Gastroesophageal sphincter (tissue), 4 donors: ENCODE data around the gene TCF4. TPM values are rescaled to one million over a fixed set of nuclear protein-coding genes. Genes with fewer than 3 reads are reported as not detected.

ENCODE experiments used
- ATAC-seq: fragments of 150-250 bp; one replicate; pipeline ENCODE4 v1.9.1; 2016; ENCODE audit warnings: mild to moderate bottlenecking, moderate library complexity
- H3K27ac ChIP-seq, 4 donors: fragments of 200-600 bp; sonication (generic) in 3 of 4; 1 replicate in 3 of 4; 2 replicates in 1 of 4; pipeline ENCODE4 v1.5.1; 2016 to 2019
- H3K27me3 ChIP-seq: fragments of 200-600 bp; sonication (generic); one replicate; pipeline ENCODE4 v1.5.1; 2019
- H3K36me3 ChIP-seq, 2 donors: fragments of 200-600 bp; sonication (generic); one replicate each; pipeline ENCODE4 v1.5.1; 2019; ENCODE audit warnings: control low read depth in 1 of 2
- H3K4me1 ChIP-seq, 3 donors: fragments of 200-600 bp; sonication (generic); 1 replicate in 2 of 3; 2 replicates in 1 of 3; pipeline ENCODE4 v1.5.1; 2016 to 2019; ENCODE audit warnings: control low read depth in 2 of 3
- H3K4me3 ChIP-seq, 2 donors: fragments of 200-600 bp; sonication (generic); one replicate each; pipeline ENCODE4 v1.5.1; 2019; ENCODE audit warnings: mild to moderate bottlenecking in 1 of 2, moderate library complexity in 1 of 2
- H3K9me3 ChIP-seq, 3 donors: fragments of 200-600 bp; sonication (generic); one replicate each; pipeline ENCODE4 v1.5.1; 2017 to 2019; ENCODE audit warnings: control low read depth in 2 of 3
- EP300 ChIP-seq: sonication (generic); formaldehyde crosslinking; IDR thresholded peaks from one replicate; pipeline ENCODE4 v1.6.1; 2017; ENCODE audit warnings: antibody characterized with exemption, mild to moderate bottlenecking
- POLR2A ChIP-seq, 2 donors: fragments of 450-650 bp; IDR thresholded peaks; one replicate each; pipeline ENCODE4 v1.6.1; 2017; ENCODE audit warnings: antibody characterized with exemption in 2 of 2, mild to moderate bottlenecking in 2 of 2, moderate library complexity in 1 of 2
- POLR2AphosphoS5 ChIP-seq: sonication (generic); formaldehyde crosslinking; IDR thresholded peaks from one replicate; pipeline ENCODE4 v1.6.1; 2017; ENCODE audit warnings: antibody characterized with exemption
- whole genome bisulfite sequencing, 2 donors: methylation state at CpG; one replicate each; pipeline ENCODE4 v1.1.5; 2018; ENCODE audit warnings: low coverage in 1 of 2; 5-methylcytosine and 5-hydroxymethylcytosine counted together
- total RNA-seq, 4 donors: library from RNA; depleted of rRNA; stranded (reverse); fragments of >200 nt; gene quantifications; one replicate each; pipeline ENCODE4 v1.1.0, GENCODE V29; 2016
- TF ChIP-seq, protein P1 (sequence below), 4 experiments: fragments of 200-600 bp in 2 of 4; fragments of 450-650 bp in 2 of 4; sonication (generic) in 1 of 4; IDR thresholded peaks; one replicate each; pipeline ENCODE4 v1.5.1; 2017 to 2019; ENCODE audit warnings: antibody characterized with exemption in 4 of 4, mild to moderate bottlenecking in 2 of 4, moderate library complexity in 2 of 4

The TCF4 gene
- total RNA-seq, 4 donors from 2014 or later, result 64.1 to 87.6 (median 76.2) TPM

DNA sequence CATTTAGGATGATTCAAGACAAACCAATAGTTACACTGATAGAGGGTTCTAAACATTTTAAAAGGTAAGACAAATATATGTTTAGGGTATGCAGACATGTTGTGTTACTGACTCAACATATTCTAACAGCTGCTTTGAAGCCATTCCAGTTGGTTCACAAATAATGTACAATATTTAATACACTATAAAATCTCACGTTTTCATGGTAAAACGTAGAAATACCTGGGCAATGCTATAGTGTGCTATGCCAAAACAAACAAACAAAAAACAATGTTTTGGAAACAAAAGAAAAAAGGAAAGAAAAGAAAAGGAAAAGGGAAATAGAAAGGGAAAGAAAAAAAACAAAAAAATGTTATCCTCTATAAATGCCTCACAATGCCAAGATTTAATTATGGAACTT lies 277.1 kb downstream of the TCF4 start:
- TF ChIP-seq, protein P1, sequence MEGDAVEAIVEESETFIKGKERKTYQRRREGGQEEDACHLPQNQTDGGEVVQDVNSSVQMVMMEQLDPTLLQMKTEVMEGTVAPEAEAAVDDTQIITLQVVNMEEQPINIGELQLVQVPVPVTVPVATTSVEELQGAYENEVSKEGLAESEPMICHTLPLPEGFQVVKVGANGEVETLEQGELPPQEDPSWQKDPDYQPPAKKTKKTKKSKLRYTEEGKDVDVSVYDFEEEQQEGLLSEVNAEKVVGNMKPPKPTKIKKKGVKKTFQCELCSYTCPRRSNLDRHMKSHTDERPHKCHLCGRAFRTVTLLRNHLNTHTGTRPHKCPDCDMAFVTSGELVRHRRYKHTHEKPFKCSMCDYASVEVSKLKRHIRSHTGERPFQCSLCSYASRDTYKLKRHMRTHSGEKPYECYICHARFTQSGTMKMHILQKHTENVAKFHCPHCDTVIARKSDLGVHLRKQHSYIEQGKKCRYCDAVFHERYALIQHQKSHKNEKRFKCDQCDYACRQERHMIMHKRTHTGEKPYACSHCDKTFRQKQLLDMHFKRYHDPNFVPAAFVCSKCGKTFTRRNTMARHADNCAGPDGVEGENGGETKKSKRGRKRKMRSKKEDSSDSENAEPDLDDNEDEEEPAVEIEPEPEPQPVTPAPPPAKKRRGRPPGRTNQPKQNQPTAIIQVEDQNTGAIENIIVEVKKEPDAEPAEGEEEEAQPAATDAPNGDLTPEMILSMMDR (IDR thresholded peaks at IDR 0.05), result no peak
- TF ChIP-seq POLR2A (IDR thresholded peaks at IDR 0.05), result no peak
- TF ChIP-seq POLR2AphosphoS5, result no peak
- no peak for TF ChIP-seq EP300
- 72 to 80% methylated on average over 1 to 2 of the region's 2 CpGs for WGBS, 2 donors
- Histone ChIP-seq H3K36me3 (no peaks in the 10 kb centered on the region), H3K9me3 (no peaks in the 10 kb centered on the region), H3K27me3 (no peaks in the 10 kb centered on the region), H3K27ac (no peak overlapping the region), H3K4me1 (peaks cover 0 to 59% (median 0%) of the 10 kb centered on the region in 3 donors), H3K4me3 (no peak overlapping the region)
- ATAC-seq, result no peak

DNA sequence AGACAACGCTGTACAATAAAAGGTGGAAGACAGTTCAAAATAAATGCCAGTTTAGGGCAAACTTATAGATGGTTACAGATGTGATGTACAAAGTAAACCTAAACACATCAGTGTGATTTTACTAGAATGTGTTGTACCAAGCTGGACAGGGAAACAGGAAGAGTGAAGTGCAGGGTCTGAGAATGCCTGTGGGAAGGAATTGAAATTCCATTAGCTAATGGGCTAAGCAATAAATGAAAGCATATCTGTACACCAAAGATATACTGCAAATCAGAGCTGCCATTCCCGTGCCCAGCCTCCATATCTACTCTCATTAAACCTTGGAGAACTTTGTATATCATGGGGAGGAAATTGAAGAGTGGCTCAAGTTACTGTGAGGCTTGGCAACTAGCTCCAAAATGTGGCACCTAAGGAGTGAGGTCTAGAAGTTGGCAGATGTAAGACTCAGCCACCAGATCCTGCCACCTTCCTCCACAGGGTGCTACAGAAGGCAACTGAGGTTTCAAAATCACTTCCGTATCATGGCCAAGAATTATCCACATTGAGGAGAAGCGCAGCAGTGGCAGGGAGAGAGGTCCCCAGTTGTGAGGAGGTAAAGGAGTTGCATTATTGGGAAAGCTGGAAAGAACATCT lies 277.8 kb downstream of the TCF4 start:
- Histone ChIP-seq H3K9me3 (no peaks in the 10 kb centered on the region), H3K4me1 (peaks cover 0 to 52% (median 0%) of the 10 kb centered on the region in 3 donors), H3K4me3 (no peak overlapping the region), H3K27ac (no peak overlapping the region), H3K36me3 (no peaks in the 10 kb centered on the region), H3K27me3 (no peaks in the 10 kb centered on the region)
- no peak for ATAC-seq
- WGBS, 2 donors, result 89 to 90% methylated on average over 4 of the region's 4 CpGs
- TF ChIP-seq POLR2AphosphoS5 (no peak), EP300 (no peak), POLR2A (IDR thresholded peaks at IDR 0.05) (no peak)
- TF ChIP-seq, protein P1 (IDR thresholded peaks at IDR 0.05), result no peak

DNA sequence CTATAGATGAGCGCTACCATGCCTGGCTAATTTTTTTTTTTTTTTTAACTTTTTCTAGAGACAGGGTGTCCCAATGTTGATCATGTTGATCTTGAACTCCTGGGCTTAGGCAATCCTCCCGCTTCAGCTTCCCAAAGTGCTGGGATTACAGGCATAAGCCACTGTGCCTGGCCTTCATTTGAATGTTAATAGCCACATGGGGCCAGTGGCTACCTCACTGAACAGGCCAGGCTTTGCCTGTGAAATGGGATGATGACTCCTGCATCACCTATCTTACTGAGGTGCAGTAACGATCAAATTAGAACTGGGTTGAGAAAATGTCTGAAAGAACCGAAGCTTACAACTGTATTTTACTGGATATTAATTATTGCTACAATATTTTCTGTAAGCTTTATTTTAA lies 278.7 kb downstream of the TCF4 start:
- ATAC-seq, result no peak
- TF ChIP-seq POLR2AphosphoS5, result no peak
- no peak for TF ChIP-seq EP300
- TF ChIP-seq, protein P1 (IDR thresholded peaks at IDR 0.05), result no peak
- no peak for TF ChIP-seq POLR2A (IDR thresholded peaks at IDR 0.05)
- 93 to 97% methylated on average over 3 to 4 of the region's 4 CpGs for WGBS, 2 donors

DNA sequence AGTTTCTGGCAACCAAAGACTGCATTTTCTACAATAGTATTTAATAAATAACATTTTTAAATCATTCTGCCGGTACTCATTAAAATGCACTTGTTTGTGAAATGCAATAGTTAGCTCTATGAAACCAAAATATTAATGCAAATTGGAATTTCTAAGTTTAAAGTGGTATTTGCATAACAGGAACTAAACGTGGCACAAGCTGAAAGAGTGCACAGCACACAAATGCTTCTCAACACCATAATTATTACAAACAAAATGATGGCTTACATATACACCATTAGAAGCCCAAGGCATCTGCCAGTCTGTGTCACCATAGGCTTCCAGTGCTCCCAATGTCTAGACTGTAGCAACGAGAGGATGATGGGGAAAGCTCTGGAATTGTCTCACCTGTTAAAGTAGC lies 280.5 kb downstream of the TCF4 start:
- peaks cover 0 to 41% (median 6%) of the 10 kb centered on the region in 3 donors for H3K4me1 ChIP-seq
- H3K27me3 ChIP-seq, result no peaks in the 10 kb centered on the region
- 81 to 90% methylated on average over 3 of the region's 3 CpGs for WGBS, 2 donors
- no peak overlapping the region for H3K27ac ChIP-seq
- no peak overlapping the region for H3K4me3 ChIP-seq
- TF ChIP-seq, protein P1 (IDR thresholded peaks at IDR 0.05), result no peak
- no peak for TF ChIP-seq POLR2A (IDR thresholded peaks at IDR 0.05)
- TF ChIP-seq EP300, result no peak
- TF ChIP-seq POLR2AphosphoS5, result no peak
- ATAC-seq, result no peak
- H3K9me3 ChIP-seq, result no peaks in the 10 kb centered on the region
- no peaks in the 10 kb centered on the region for H3K36me3 ChIP-seq

More for the DNA sequence above, 278.7 kb downstream of the TCF4 start:
- no peaks in the 10 kb centered on the region for H3K27me3 ChIP-seq
- H3K27ac ChIP-seq, result no peak overlapping the region
- peaks cover 0 to 47% (median 0%) of the 10 kb centered on the region in 3 donors for H3K4me1 ChIP-seq
- no peaks in the 10 kb centered on the region for H3K9me3 ChIP-seq
- H3K4me3 ChIP-seq, result no peak overlapping the region
- no peaks in the 10 kb centered on the region for H3K36me3 ChIP-seq

DNA sequence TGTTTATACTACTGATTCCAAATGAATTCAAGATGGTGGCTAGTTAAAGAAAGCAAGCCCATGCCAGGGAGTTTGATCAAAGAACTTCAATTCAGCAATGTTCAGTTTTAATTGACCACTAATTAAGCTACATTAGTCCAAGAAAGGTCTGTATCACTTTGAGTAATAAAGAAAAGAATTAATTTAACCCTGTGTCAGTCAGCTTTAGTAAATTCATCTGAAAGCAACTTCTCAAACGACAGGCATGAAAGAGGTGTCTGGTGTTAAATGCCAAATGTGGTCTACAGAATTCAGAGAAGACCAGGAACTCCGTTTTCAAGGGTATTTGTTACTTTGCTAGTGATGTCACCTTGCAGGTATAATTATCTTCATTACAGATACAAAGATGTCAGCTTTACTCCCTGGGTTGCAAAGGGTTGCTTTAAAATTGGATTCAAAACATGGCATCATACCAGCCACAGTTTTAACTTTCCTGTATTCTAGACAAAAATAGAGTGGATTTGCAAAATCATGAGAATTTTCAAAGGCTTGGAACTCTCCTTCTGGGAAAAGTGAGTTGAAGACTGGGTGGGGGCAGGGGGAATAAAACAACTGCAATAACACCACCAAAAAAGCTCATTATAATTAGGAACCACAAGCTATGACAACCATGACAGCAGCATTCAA lies 281.5 kb downstream of the TCF4 start:
- no peak for TF ChIP-seq POLR2A (IDR thresholded peaks at IDR 0.05)
- TF ChIP-seq POLR2AphosphoS5, result no peak
- no peak for TF ChIP-seq EP300
- TF ChIP-seq, protein P1 (IDR thresholded peaks at IDR 0.05), result no peak
- no peak overlapping the region for H3K4me3 ChIP-seq
- ATAC-seq, result no peak
- WGBS, 2 donors, result 53 to 54% methylated on average over 2 of the region's 2 CpGs
- no peak overlapping the region for H3K27ac ChIP-seq
- H3K4me1 ChIP-seq, result peaks cover 0 to 40% (median 6%) of the 10 kb centered on the region in 3 donors
- no peaks in the 10 kb centered on the region for H3K36me3 ChIP-seq
- H3K9me3 ChIP-seq, result no peaks in the 10 kb centered on the region
- H3K27me3 ChIP-seq, result no peaks in the 10 kb centered on the region
